GM19397 (cell line): ENCODE measurements around the gene KHDRBS2.
"Not testable (repeated sequence)": the region's sequence is repeated elsewhere in the genome, so short reads cannot be mapped to it uniquely, and the experiment has no call there.

Experiments used
- ATAC-seq: cut with Tn5 transposase; IDR thresholded peaks from one replicate; pipeline ENCODE4 v1.9.1; 2021; ENCODE audit warnings: mild to moderate bottlenecking, moderate library complexity; ENCODE audit not compliant: unreplicated experiment

KHDRBS2 gene

DNA sequence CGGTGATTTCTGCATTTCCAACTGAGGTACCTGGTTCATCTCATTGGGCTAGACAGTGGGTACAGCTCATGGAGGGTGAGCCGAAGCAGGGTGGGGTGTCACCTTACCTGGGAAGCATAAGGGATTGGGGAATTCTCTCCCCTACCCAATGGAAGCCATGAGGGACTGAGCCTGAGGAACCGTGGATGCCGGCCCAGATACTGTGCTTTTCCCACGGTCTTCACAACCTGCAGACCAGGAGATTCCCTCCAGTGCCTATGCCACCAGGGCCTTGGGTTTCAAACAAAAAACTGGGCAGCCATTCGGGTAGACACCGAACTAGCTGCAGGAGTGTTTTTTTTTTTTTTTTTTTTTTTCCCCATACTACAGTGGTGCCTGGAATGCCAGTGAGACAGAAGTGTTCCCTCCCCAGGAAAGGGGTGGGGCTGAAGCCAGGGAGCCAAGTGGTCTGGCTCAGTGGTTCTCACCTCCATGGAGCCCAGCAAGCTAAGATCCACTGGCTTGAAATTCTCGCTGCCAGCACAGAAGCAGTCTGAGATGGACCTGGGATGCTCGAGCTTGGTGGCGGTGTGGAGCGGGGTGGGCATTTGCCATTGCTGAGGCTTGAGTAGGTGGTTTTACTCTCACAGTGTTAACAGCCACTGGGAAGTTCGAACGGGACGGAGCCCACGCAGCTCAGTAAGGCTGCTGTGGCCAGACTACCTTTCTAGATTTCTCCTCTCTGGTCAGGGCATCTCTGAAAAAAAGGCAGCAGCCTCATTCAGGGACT lies 416.2 kb downstream of the KHDRBS2 start:
- no peak for ATAC-seq

- ATAC-seq, result no peak
Observed at GRCh38 chr6:61868507-61869080, 417.4 kb downstream of the KHDRBS2 start.

GRCh38 chr6:61867635-61868034 lies 418.4 kb downstream of the KHDRBS2 start:
- no peak for ATAC-seq

DNA sequence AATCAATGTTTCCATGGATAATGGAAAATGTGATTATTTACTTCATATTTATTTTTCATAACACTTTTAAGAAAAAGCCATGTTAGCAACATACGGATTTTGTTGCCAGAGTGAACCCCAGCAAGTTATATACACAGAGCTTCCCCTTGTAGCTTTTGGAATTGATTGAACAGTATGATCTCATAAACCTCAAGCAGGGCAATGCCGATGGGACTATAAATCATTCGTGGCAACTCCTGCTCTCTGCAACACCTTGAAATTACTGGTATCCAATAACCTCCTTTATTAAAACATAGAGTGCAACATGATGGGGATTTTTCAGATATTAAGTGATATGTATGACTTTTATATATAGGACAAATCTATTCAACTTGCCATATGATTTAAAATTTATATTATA lies 428.5 kb downstream of the KHDRBS2 start:
- ATAC-seq, result no peak

DNA sequence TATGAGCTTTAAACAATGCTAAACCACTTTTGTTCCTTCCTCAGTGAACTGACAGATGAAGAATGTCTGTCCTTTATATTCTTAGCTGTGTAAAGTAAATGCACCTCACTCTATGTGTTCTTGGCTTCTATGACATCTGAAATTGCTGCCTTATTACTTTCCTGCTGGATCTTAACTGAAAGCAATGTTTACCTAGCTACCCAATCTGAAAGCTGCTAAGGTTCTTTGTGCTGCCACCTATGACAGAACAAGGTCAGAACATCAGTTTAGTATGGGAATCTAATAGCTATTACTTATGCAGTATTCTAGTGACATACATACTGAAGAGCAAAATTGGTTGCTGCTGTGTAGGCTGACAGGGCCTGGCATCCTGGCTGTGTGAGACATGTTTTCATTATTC lies 444.1 kb downstream of the KHDRBS2 start:
- no peak for ATAC-seq

- no peak for ATAC-seq
Observed at GRCh38 chr6:61835237-61835636, 450.8 kb downstream of the KHDRBS2 start.

DNA sequence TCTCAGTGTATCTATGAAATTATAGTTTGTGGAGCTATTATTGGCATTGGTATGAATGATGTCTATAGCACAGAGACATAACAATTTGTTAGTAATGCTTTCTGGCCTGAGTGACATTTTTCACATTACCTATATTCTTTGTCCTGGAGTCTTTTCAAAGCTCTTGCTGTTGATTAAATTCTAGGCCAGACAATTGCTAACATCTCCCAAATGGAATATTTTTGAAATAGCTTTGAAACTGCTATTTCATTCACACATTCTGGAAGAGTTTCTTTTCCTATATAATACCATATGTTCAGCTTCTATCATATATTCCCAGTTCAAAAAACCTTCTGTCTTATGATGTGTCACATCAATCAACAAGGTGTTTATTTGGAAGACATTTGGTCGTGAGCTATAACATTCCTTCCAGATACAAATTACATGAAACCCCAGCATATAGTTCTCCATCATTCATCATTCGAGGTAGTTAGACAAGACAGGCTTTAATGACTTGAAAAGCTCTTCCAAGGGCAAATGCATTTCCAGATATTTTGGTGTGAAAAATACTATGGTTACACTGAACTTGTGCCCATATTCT lies 452.8 kb downstream of the KHDRBS2 start:
- ATAC-seq, result no peak

- no peak for ATAC-seq
Observed at GRCh38 chr6:61817716-61818115, 468.3 kb downstream of the KHDRBS2 start.

DNA sequence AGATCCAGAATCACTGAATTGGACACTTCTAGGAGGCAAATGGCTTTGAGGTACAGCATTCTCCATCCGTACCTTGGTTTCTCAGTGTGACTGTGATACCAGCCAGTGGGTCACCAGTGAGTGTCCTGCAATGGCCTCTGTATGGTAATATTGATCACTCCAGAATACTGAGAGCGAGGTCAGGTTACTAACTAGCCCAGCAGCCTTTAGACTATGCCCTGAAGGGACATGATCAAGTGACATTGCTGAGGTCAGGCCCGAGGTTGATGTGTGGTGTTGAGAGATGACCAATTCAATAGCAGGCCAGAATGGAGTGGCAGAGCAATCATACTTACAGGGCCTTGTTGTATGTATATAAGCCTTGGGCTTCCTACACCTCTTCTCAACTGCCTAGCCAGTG lies 476.0 kb downstream of the KHDRBS2 start:
- ATAC-seq, result no peak

DNA sequence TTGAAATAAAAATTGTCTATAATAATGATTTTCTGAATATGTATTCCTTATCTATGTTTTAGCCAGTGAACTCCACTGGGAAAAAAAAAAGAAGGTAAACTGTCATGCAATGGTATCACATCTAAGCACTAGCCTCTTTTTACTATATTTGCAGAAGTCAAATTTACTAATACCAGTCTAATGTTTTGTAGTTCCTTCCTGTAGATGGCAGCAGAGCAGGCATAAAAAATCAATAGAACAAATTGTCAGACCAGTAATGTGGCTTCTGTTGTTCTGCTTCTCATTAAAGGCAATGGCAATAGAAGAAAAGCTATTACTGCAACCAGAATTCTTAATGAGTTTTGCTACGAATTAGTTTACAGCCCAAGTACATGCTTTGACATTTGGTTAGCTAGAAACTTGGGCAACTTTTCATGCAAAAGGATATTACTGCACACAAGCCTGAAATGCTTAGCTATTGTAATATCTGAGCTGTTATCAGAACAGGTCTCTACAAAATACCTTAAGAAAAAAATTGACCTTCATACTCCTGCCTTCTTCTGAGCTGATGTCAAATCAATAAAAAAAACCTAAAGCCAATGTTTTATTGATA lies 476.9 kb downstream of the KHDRBS2 start:
- ATAC-seq, result no peak

DNA sequence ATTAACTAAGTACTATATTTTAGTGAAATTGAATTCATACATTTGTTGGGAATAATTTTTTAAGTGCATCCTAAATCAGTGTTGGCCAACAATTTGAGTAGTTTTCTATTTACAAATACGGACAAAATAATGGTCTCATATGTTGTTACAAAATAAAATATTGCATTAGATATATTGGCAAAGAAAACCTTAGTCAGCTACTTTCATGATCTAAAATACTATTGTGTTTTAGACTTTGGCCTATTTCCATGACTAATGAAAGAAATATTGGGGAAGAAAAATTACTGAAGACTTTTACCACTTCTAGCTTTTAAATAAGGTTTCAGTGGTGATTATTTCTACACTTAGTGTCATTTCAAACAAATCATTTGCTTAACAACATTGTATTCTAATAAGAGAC lies 498.0 kb downstream of the KHDRBS2 start:
- no peak for ATAC-seq

GRCh38 chr6:61769446-61769845 lies 516.6 kb downstream of the KHDRBS2 start:
- ATAC-seq, result not testable (repeated sequence)

DNA sequence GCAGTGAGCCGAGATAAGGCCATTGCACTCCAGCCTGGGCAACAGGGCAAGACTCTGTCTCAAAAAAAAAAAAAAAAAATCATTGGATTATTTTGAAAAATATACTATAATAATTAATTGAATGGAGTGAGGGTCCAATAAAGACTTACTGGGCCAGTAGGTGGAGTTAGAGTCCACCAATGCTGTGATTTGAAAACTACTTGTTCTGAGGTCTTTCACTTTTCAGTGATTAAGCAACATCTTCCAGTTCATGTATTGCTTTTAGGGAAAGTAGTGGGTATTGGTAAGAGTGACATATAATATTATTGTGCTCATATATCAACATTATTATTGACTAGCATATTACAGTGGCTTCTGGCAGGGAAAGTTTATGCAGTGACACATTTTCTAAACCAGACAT lies 530.3 kb downstream of the KHDRBS2 start:
- ATAC-seq, result no peak

DNA sequence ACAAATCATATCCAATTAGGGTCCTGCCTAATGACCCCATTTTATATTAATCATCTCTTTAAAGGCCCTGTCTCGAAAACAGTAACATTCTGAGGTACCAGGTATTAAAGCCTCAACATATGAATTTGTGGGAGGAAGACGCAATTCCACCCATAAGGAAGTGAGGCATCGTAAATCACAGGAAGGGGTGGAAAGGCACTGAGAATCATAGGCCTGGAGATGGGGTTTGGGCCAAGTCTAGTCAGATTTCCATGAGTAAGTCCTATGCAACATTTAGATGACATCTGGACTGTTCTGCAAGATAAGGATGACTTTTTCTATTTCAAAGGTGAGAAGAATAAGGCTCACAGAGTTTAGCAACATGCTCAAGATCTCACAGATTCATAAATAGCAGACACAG lies 534.0 kb downstream of the KHDRBS2 start:
- ATAC-seq, result no peak

- ATAC-seq, result no peak
Observed at GRCh38 chr6:61745994-61746393, 540.0 kb downstream of the KHDRBS2 start.

DNA sequence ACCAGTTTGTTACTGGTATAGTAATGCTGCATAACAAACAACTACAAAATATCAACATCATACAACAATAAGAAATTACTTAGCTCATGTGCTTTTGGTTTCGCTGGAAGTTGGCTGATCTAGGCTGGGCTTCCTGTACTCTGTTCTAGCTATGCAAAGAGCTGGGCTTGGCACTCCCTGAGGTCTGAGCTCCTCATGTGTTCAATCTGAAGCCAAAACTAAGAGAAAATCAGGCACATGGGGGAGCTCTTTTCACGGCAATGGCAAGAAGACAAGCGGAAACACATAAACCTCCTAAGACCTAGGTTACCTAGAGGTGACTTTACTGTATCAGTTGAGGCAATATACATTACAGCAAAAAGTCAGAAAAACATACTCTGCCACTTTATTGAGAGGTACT lies 574.2 kb downstream of the KHDRBS2 start:
- no peak for ATAC-seq

GRCh38 chr6:61688165-61688564 lies 597.9 kb downstream of the KHDRBS2 start:
- ATAC-seq, result no peak

DNA sequence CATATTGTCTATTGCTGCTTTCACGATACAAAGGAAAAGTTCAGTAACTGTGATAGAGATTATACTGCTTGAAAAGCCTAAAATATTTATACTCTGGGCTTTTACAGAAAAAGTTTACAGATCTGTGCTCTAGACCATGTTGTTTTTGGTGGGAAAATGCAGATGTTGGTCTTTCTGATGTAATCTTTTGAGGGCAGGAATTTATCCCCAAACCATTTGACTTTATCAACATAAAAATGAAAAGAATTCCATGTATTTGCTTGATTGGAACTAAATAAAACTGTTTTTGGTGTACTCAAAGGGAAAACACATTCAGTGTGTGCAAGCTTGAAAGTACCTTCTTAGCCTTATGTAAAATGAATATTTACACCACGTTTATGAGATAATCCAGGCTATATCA lies 603.5 kb downstream of the KHDRBS2 start:
- no peak for ATAC-seq

GRCh38 chr6:61679625-61680024 lies 606.4 kb downstream of the KHDRBS2 start:
- no peak for ATAC-seq

- ATAC-seq, result no peak
Observed at GRCh38 chr6:61675734-61676133, 610.3 kb downstream of the KHDRBS2 start.

GRCh38 chr6:61649845-61650244 lies 636.2 kb downstream of the KHDRBS2 start:
- no peak for ATAC-seq

DNA sequence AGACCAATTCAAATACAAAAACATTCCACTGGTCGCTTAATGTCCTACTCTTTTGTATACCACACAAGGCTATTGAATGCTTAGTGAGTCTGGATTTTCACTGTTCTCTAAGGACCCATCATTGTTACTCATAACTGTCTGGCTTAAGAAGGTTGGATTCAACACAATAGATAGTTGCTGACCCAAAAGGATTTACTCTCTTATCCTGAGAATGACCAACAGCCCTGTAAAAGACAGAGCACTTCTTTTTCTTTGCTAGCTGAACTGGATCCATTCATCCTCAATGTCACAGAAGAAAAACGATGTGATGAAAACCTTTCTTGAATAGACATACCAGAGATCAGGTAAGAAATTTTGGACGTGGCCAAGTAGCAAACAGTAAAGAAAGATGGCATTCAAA lies 645.6 kb downstream of the KHDRBS2 start:
- no peak for ATAC-seq
